Measurements from ENCODE around the gene CLEC4C. TPM values are rescaled to one million over a fixed set of nuclear protein-coding genes. Genes with fewer than 3 reads are reported as not detected.
"Not testable (repeated sequence)": the region's sequence is repeated elsewhere in the genome, so short reads cannot be mapped to it uniquely, and the experiment has no call there.

Gene CLEC4C
- total and polyA plus RNA-seq, 2 of the 13 experiments (the other 11 are each of a cell fraction or from before 2014, with no cell fraction given) = not detected

GRCh38 chr12:7755668-7756067, 8.5 kb upstream of the CLEC4C start:
- H3K27me3 ChIP-seq (ENCODE audit: control insufficient read depth in 1 of 2, insufficient read depth in 2 of 2, low read length in 2 of 2); BruUV-seq (replicated peaks); POLR2A ChIA-PET; in situ Hi-C loops (cut with HindIII; ENCODE audit: extremely low pct_ligation_motif_present, low pct_unique_long_range_greater_than_20kb); H3K9ac ChIP-seq (ENCODE audit: insufficient read depth, low read depth, low read length); DNase-seq (ENCODE audit: low spot score); H3K27ac ChIP-seq (ENCODE audit: extremely low read length, insufficient read depth, low read length); intact Hi-C loops (cut with micrococcal nuclease; ENCODE audit: unreplicated experiment); H3K79me2 ChIP-seq (ENCODE audit: insufficient read depth, low read length); H4K20me1 ChIP-seq (ENCODE audit: insufficient read depth, low read length); ATAC-seq; H2AFZ ChIP-seq (ENCODE audit: low read length); H3K4me3 ChIP-seq (replicated peaks in 1 of 3; ENCODE audit: insufficient read depth in 1 of 3, low read depth in 2 of 3, low read length in 3 of 3); H3K9me3 ChIP-seq (ENCODE audit: low read length); CTCF ChIA-PET (ENCODE audit: low intra/inter-chr PET ratio, low total read pairs); FAIRE-seq; H3K36me3 ChIP-seq (replicated peaks in 1 of 2; ENCODE audit: control insufficient read depth in 1 of 2, insufficient read depth in 2 of 2, low read length in 2 of 2); H3K4me1 ChIP-seq (ENCODE audit: insufficient read depth, low read length): not testable (repeated sequence)
- WGBS (ENCODE audit: low lambda C conversion rate) = 55% methylated on average over 9 of the region's 9 CpGs
- H3K4me2 ChIP-seq (ENCODE audit: low read depth, low read length) = peak overlapping the region; percentile 7; the same call in 1 of the 2 replicates

GRCh38 chr12:7751941-7752922, 5.1 kb upstream of the CLEC4C start:
- H4K20me1 ChIP-seq (ENCODE audit: insufficient read depth, low read length); FAIRE-seq; H3K4me1 ChIP-seq (ENCODE audit: insufficient read depth, low read length); intact Hi-C loops (cut with micrococcal nuclease; ENCODE audit: unreplicated experiment); H3K79me2 ChIP-seq (ENCODE audit: insufficient read depth, low read length); H3K27ac ChIP-seq (ENCODE audit: extremely low read length, insufficient read depth, low read length); H3K36me3 ChIP-seq (replicated peaks in 1 of 2; ENCODE audit: control insufficient read depth in 1 of 2, insufficient read depth in 2 of 2, low read length in 2 of 2); H2AFZ ChIP-seq (ENCODE audit: low read length); ATAC-seq; CTCF ChIA-PET (ENCODE audit: low intra/inter-chr PET ratio, low total read pairs); POLR2A ChIA-PET; H3K27me3 ChIP-seq (ENCODE audit: control insufficient read depth in 1 of 2, insufficient read depth in 2 of 2, low read length in 2 of 2); H3K4me2 ChIP-seq (ENCODE audit: low read depth, low read length); H3K9me3 ChIP-seq (ENCODE audit: low read length); DNase-seq (ENCODE audit: low spot score); H3K9ac ChIP-seq (ENCODE audit: insufficient read depth, low read depth, low read length); BruUV-seq (replicated peaks); in situ Hi-C loops (cut with HindIII; ENCODE audit: extremely low pct_ligation_motif_present, low pct_unique_long_range_greater_than_20kb); H3K4me3 ChIP-seq (replicated peaks in 1 of 3; ENCODE audit: insufficient read depth in 1 of 3, low read depth in 2 of 3, low read length in 3 of 3): not testable (repeated sequence)
- WGBS (ENCODE audit: low lambda C conversion rate) = 70% methylated on average over 10 of the region's 48 CpGs

Data from HepG2 (cell line).